Raji (cell line): ENCODE measurements around the gene ZNF254.

ENCODE experiments used
- POLR2A ChIP-seq: IDR thresholded peaks from 2 replicates; pipeline ENCODE4 v1.6.1; 2011; ENCODE audit warnings: low read depth, low read length, control low read depth; ENCODE audit not compliant: insufficient read depth

ZNF254 gene

GRCh38 chr19:24140591-24140990 lies 53.6 kb downstream of the ZNF254 start:
- TF ChIP-seq POLR2A: no peak

GRCh38 chr19:24141612-24142011 lies 54.6 kb downstream of the ZNF254 start:
- no peak for TF ChIP-seq POLR2A

- no peak for TF ChIP-seq POLR2A
Observed at GRCh38 chr19:24142771-24143170, 55.8 kb downstream of the ZNF254 start.

- TF ChIP-seq POLR2A: no peak
Observed at GRCh38 chr19:24159707-24160106, 72.7 kb downstream of the ZNF254 start.

- no peak for TF ChIP-seq POLR2A
Observed at GRCh38 chr19:24166055-24166454, 79.1 kb downstream of the ZNF254 start.

- no peak for TF ChIP-seq POLR2A
Observed at GRCh38 chr19:24173882-24174281, 86.9 kb downstream of the ZNF254 start.

- no peak for TF ChIP-seq POLR2A
Observed at GRCh38 chr19:24177686-24178085, 90.7 kb downstream of the ZNF254 start.

- no peak for TF ChIP-seq POLR2A
Observed at GRCh38 chr19:24178207-24178606, 91.2 kb downstream of the ZNF254 start.
